K562 (cell line): ENCODE data around the gene IL13RA1. TPM values are rescaled to one million over a fixed set of nuclear protein-coding genes. Genes with fewer than 3 reads are reported as not detected.

Experiments
- BHLHE40 ChIP-seq: IDR thresholded peaks from 2 replicates; pipeline ENCODE4 v1.6.1; 2011; ENCODE audit warnings: low read length, improper control_type of control experiment
- CGGBP1 ChIP-seq: fragments of 250-450 bp; sonication (Bioruptor Pico); IDR thresholded peaks from 2 replicates; pipeline ENCODE4 v1.9.0; 2021; ENCODE audit warnings: mild to moderate bottlenecking
- HNRNPH1 ChIP-seq: fragments of 200-400 bp; formaldehyde crosslinking; optimal IDR thresholded peaks from 2 replicates; pipeline ENCODE3; 2017; ENCODE audit warnings: low read depth, mild to moderate bottlenecking, low read length, moderate library complexity
- KLF6 ChIP-seq: fragments of 250-450 bp; sonication (Bioruptor Pico); IDR thresholded peaks from 2 replicates; pipeline ENCODE4 v1.4.0; 2020; ENCODE audit warnings: mild to moderate bottlenecking, moderate library complexity, borderline replicate concordance
- NRF1 ChIP-seq, 2 experiments: fragments of 450-650 bp; IDR thresholded peaks in 1 of 2; conservative IDR thresholded peaks in 1 of 2; 2 replicates each; pipeline ENCODE4 v1.6.1; 2014; ENCODE audit warnings: mild to moderate bottlenecking in 2 of 2
- SREBF1 ChIP-seq: fragments of 150-350 bp; IDR thresholded peaks from 2 replicates; pipeline ENCODE4 v1.6.1; 2014; ENCODE audit warnings: antibody characterized with exemption, low read depth, low read length, borderline replicate concordance
- TAF1 ChIP-seq: IDR thresholded peaks from 2 replicates; pipeline ENCODE4 v1.6.1; 2011; ENCODE audit warnings: mild to moderate bottlenecking, low read length, moderate library complexity; ENCODE audit not compliant: insufficient read depth, control insufficient read depth, severe bottlenecking; ENCODE audit errors: extremely low read depth
- ZNF318 ChIP-seq, 2 experiments: fragments of 450-650 bp; IDR thresholded peaks; 2 replicates each; pipeline ENCODE4 v1.6.1; 2016; ENCODE audit warnings: mild to moderate bottlenecking in 2 of 2, borderline replicate concordance in 1 of 2, low read depth in 1 of 2, moderate library complexity in 1 of 2
- polyA plus RNA-seq, 8 experiments: library from polyadenylated mRNA; depleted of rRNA in 4 of 8; stranded (reverse) in 5 of 8; unstranded in 3 of 8; fragments of >200 nt; fragmentation: Nextera tagmentation in 2 of 8; fragmentation: Illumina TruSeq in 1 of 8; extraction: Ambion mirVana in 2 of 8; extraction: Trizol in 1 of 8; gene quantifications; 2 replicates each; pipeline versions ENCODE4 v1.2.1 to v1.2.3, GENCODE V29; 2011 to 2014; ENCODE audit warnings: inconsistent platforms in 1 of 8, missing spikeins in 1 of 8
- total RNA-seq, 7 experiments: library from RNA; depleted of rRNA in 6 of 7; stranded (reverse); fragments of >200 nt in 6 of 7; fragmentation: Illumina TruSeq in 2 of 7; extraction: Trizol in 2 of 7; gene quantifications; 2 replicates each; pipeline versions ENCODE4 v1.2.1 to v1.2.3, GENCODE V29; 2011 to 2021; ENCODE audit warnings: low replicate concordance in 1 of 7
- TF ChIP-seq, protein P1 (sequence below): fragments of 150-350 bp; IDR thresholded peaks from 2 replicates; pipeline ENCODE4 v1.6.1; 2014; ENCODE audit warnings: low read depth, mild to moderate bottlenecking, low read length, borderline replicate concordance

IL13RA1 gene
- total and polyA plus RNA-seq, 9 of the 15 experiments (the other 6 are each of a cell fraction or from before 2014, with no cell fraction given) = 2.9 to 22.9 (median 12.2) TPM

GRCh38 chrX:118742176-118742575, 14.8 kb downstream of the IL13RA1 start (continued):
- TF ChIP-seq ZNF318 (IDR thresholded peaks at IDR 0.05; ENCODE audit: borderline replicate concordance in 1 of 2, low read depth in 1 of 2) (no peak), BHLHE40 (no peak), HNRNPH1 (no peak), KLF6 (CRISPR knock-in tag) (no peak), TAF1 (no peak), SREBF1 (no peak), CGGBP1 (CRISPR knock-in tag) (no peak), NRF1 (conservative IDR thresholded peaks at IDR 0.05 in 1 of 2, IDR thresholded peaks at IDR 0.05 in 1 of 2) (no peak)
- TF ChIP-seq, protein P1, sequence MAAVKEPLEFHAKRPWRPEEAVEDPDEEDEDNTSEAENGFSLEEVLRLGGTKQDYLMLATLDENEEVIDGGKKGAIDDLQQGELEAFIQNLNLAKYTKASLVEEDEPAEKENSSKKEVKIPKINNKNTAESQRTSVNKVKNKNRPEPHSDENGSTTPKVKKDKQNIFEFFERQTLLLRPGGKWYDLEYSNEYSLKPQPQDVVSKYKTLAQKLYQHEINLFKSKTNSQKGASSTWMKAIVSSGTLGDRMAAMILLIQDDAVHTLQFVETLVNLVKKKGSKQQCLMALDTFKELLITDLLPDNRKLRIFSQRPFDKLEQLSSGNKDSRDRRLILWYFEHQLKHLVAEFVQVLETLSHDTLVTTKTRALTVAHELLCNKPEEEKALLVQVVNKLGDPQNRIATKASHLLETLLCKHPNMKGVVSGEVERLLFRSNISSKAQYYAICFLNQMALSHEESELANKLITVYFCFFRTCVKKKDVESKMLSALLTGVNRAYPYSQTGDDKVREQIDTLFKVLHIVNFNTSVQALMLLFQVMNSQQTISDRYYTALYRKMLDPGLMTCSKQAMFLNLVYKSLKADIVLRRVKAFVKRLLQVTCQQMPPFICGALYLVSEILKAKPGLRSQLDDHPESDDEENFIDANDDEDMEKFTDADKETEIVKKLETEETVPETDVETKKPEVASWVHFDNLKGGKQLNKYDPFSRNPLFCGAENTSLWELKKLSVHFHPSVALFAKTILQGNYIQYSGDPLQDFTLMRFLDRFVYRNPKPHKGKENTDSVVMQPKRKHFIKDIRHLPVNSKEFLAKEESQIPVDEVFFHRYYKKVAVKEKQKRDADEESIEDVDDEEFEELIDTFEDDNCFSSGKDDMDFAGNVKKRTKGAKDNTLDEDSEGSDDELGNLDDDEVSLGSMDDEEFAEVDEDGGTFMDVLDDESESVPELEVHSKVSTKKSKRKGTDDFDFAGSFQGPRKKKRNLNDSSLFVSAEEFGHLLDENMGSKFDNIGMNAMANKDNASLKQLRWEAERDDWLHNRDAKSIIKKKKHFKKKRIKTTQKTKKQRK = no peak
